ENCODE data around the gene OPN4. TPM values are rescaled to one million over a fixed set of nuclear protein-coding genes. Genes with fewer than 3 reads are reported as not detected.
"Not testable (repeated sequence)": the region's sequence is repeated elsewhere in the genome, so short reads cannot be mapped to it uniquely, and the experiment has no call there.

The OPN4 gene, protein sequence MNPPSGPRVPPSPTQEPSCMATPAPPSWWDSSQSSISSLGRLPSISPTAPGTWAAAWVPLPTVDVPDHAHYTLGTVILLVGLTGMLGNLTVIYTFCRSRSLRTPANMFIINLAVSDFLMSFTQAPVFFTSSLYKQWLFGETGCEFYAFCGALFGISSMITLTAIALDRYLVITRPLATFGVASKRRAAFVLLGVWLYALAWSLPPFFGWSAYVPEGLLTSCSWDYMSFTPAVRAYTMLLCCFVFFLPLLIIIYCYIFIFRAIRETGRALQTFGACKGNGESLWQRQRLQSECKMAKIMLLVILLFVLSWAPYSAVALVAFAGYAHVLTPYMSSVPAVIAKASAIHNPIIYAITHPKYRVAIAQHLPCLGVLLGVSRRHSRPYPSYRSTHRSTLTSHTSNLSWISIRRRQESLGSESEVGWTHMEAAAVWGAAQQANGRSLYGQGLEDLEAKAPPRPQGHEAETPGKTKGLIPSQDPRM
- total RNA-seq, result under 0.01 TPM
- 0.09 TPM for polyA plus RNA-seq
- long read RNA-seq, donor 1, result 0 reads
- long read RNA-seq, donor 2, result 0 reads
- long read RNA-seq, donor 3, result 0 reads
- long read RNA-seq, donor 4, result 0 reads
- long read RNA-seq, donor 5, result 0 reads
- long read RNA-seq, donor 6, result 0 reads
- long read RNA-seq, donor 7, result 0 reads
- long read RNA-seq, donor 8, result 0 reads
- long read RNA-seq, donor 9, result 0 reads
- long read RNA-seq, donor 10, result 0 reads

DNA sequence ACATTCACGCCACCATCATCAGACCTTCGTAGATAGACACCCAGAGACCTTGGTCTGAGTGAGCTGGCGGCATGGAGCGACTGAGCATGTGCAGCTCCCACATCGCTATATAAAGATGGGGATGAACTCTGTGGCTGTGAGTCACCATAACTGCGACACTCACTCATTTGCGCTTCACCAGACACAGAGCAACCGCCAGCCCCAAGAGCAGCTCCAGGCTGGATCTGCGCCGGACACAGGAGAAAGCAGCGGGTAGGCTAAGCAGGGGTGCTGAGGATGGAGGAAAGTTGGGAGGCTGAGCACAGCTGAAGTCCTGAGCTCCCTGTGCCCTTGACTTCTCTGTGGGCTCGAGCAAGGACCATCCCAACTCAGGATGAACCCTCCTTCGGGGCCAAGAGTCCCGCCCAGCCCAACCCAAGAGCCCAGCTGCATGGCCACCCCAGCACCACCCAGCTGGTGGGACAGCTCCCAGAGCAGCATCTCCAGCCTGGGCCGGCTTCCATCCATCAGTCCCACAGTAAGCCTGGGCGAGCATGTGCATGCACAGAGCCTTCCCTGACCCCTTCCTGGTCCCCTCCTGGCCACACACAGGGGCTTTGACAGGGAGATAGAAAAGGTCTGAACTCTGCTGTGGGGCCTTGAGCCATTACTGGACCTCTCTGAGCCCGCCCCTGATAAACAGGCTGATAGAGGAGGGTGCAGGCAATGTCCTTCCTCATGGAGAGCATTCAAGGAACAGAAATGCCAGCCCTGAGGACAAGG, at the start of gene OPN4:
Gene OPN4 (plus strand): TSS at position 137 of the 762 bp plus-strand sequence. CDS start 237 bp downstream, at position 374.
- no peak within 1 kb of the TSS for H3K4me3 ChIP-seq (ENCODE audit: low read length in 2 of 2)
- H3K36me3 ChIP-seq (ENCODE audit: control insufficient read depth in 2 of 2, insufficient read depth in 2 of 2, low read length in 1 of 2), result no peaks in the 10 kb centered on the region
- DNase-seq (ENCODE audit: low read depth in 6 of 9, low spot score in 9 of 9), result no peak
- H3K27me3 ChIP-seq (ENCODE audit: control insufficient read depth in 2 of 2, insufficient read depth in 1 of 2, low read length in 1 of 2), result peaks cover 0 to 4% of the 10 kb centered on the region in 2 donors
- no peak within 1 kb of the TSS for H3K27ac ChIP-seq (ENCODE audit: low read depth in 1 of 2, low read length in 1 of 2)
- WGBS, result 93% methylated on average over 17 of the region's 17 CpGs
- peaks cover 0 to 4% of the 10 kb centered on the region in 2 donors for H3K4me1 ChIP-seq (ENCODE audit: control insufficient read depth in 2 of 2, insufficient read depth in 2 of 2, low read length in 2 of 2)
- no peaks in the 10 kb centered on the region for H3K9me3 ChIP-seq (ENCODE audit: control insufficient read depth in 2 of 2, insufficient read depth in 1 of 2, low read length in 1 of 2)

DNA sequence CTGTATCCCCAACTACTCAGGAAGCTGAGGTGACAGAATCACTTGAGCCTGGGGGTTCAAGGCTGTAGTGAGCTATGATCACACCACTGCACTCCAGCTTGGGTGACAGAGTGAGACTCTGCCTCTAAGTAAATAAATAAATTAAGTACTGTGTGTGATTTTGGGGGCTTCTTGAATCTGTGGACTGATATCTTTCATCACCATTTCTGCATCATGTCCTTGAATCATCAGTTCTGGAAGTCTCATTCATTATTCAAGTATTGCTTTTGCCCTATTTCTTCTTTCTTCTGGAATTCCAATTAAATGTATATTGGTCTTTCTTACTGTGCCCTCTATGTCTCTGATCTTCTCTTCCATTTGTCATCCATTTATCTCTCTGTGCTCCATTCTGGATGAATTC, 46.7 kb upstream of the OPN4 start:
- no peak overlapping the region for H3K27ac ChIP-seq (ENCODE audit: low read depth in 1 of 2, low read length in 1 of 2)
- no peak overlapping the region for H3K4me3 ChIP-seq (ENCODE audit: low read length in 2 of 2)
- H3K4me1 ChIP-seq (ENCODE audit: control insufficient read depth in 2 of 2, insufficient read depth in 2 of 2, low read length in 2 of 2), result no peaks in the 10 kb centered on the region
- H3K9me3 ChIP-seq (ENCODE audit: control insufficient read depth in 2 of 2, insufficient read depth in 1 of 2, low read length in 1 of 2), result no peaks in the 10 kb centered on the region
- no peaks in the 10 kb centered on the region for H3K36me3 ChIP-seq (ENCODE audit: control insufficient read depth in 2 of 2, insufficient read depth in 2 of 2, low read length in 1 of 2)
- DNase-seq (ENCODE audit: low read depth in 6 of 9, low spot score in 9 of 9), result no peak
- H3K27me3 ChIP-seq (ENCODE audit: control insufficient read depth in 2 of 2, insufficient read depth in 1 of 2, low read length in 1 of 2), result no peaks in the 10 kb centered on the region

DNA sequence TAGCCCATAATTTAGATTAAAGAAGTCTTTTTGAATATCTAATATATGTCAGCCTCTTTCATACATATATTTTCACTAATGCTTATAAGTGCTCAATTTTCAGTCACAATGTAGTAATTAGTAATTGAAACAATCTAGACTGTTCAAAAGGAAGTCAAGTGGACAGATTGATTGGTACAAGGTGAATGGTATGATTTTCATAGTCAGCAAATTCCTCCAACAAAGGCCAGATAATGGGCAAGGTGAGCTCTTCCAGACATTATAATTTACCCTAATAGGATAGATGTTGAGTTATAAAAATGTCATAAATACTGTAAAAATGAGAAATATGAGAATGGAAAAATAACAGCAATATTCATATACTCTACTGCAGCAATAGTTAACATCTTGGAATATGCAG, 44.4 kb upstream of the OPN4 start:
- Histone ChIP-seq H3K36me3 (ENCODE audit: control insufficient read depth in 2 of 2, insufficient read depth in 2 of 2, low read length in 1 of 2) (no peaks in the 10 kb centered on the region), H3K4me3 (ENCODE audit: low read length in 2 of 2) (no peak overlapping the region), H3K9me3 (ENCODE audit: control insufficient read depth in 2 of 2, insufficient read depth in 1 of 2, low read length in 1 of 2) (no peaks in the 10 kb centered on the region), H3K27ac (ENCODE audit: low read depth in 1 of 2, low read length in 1 of 2) (no peak overlapping the region), H3K4me1 (ENCODE audit: control insufficient read depth in 2 of 2, insufficient read depth in 2 of 2, low read length in 2 of 2) (no peaks in the 10 kb centered on the region), H3K27me3 (ENCODE audit: control insufficient read depth in 2 of 2, insufficient read depth in 1 of 2, low read length in 1 of 2) (no peaks in the 10 kb centered on the region)
- DNase-seq (ENCODE audit: low read depth in 6 of 9, low spot score in 9 of 9), result no peak

DNA sequence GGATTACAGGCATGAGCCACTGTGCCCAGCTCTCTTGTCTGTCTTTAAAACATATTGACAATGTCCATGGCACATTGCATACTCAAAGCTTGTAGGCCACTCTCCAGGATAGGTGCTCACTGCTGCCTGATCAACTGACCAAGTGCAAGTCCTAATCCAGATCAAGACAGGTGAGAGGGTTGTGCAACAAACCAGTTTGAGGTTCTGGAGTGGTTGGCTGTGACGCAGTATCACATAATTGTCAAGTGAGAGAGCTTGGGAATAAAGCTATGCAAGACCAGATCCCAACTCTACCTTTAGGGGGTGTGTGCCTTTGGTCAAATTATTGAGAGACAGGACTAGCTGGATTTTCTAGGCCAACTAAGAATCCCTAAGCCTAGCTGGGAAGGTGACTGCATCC, 43.0 kb upstream of the OPN4 start:
- H3K4me1 ChIP-seq (ENCODE audit: control insufficient read depth in 2 of 2, insufficient read depth in 2 of 2, low read length in 2 of 2), result no peaks in the 10 kb centered on the region
- no peak overlapping the region for H3K4me3 ChIP-seq (ENCODE audit: low read length in 2 of 2)
- no peak overlapping the region for H3K27ac ChIP-seq (ENCODE audit: low read depth in 1 of 2, low read length in 1 of 2)
- DNase-seq (ENCODE audit: low read depth in 6 of 9, low spot score in 9 of 9), result no peak
- 97% methylated on average over 1 of the region's 1 CpG for WGBS
- H3K36me3 ChIP-seq (ENCODE audit: control insufficient read depth in 2 of 2, insufficient read depth in 2 of 2, low read length in 1 of 2), result no peaks in the 10 kb centered on the region
- H3K9me3 ChIP-seq (ENCODE audit: control insufficient read depth in 2 of 2, insufficient read depth in 1 of 2, low read length in 1 of 2), result no peaks in the 10 kb centered on the region
- H3K27me3 ChIP-seq (ENCODE audit: control insufficient read depth in 2 of 2, insufficient read depth in 1 of 2, low read length in 1 of 2), result no peaks in the 10 kb centered on the region

DNA sequence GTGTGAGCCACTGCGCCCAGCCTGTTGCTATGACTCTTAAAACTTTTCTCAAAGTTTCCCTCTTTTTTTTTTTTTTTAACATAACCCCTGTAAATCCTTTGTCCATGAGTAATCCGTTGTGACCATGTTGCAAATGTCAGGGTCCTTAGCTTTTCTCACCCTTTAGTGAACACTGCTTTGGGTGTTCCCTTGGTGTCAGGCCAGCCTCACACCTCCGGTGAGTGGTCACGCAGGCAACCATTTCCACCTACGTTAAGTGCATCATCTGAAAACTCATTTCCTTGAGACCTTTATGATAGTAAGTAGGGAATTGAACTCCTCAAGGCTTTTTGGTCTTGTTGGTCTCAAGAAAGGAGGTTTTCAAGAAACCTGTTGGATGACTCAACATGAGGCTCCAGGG, 41.3 kb upstream of the OPN4 start:
- DNase-seq (ENCODE audit: low read depth in 6 of 9, low spot score in 9 of 9), result no peak
- Histone ChIP-seq H3K36me3 (ENCODE audit: control insufficient read depth in 2 of 2, insufficient read depth in 2 of 2, low read length in 1 of 2) (no peaks in the 10 kb centered on the region), H3K4me1 (ENCODE audit: control insufficient read depth in 2 of 2, insufficient read depth in 2 of 2, low read length in 2 of 2) (no peaks in the 10 kb centered on the region), H3K4me3 (ENCODE audit: low read length in 2 of 2) (no peak overlapping the region), H3K9me3 (ENCODE audit: control insufficient read depth in 2 of 2, insufficient read depth in 1 of 2, low read length in 1 of 2) (no peaks in the 10 kb centered on the region), H3K27ac (ENCODE audit: low read depth in 1 of 2, low read length in 1 of 2) (no peak overlapping the region), H3K27me3 (ENCODE audit: control insufficient read depth in 2 of 2, insufficient read depth in 1 of 2, low read length in 1 of 2) (no peaks in the 10 kb centered on the region)
- 94% methylated on average over 5 of the region's 5 CpGs for WGBS

DNA sequence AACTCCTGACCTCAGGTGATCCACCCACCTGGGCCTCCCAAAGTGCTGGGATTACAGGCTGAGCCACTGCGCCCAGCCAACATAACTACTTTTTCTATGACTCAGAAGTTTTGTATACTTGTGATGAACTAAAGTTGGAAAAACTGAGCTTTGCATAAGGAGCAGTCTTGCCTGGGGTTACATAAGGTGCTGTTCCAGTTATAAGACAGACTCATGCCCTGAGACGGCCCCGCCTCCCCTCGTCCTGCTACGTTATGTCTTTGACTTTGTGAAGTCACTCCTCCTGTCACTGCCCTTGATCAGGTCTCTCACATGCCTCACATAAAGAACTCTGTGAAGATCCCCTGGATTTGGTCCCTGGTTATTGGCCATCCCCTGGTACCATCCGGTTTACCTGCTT, 40.4 kb upstream of the OPN4 start:
- no peaks in the 10 kb centered on the region for H3K4me1 ChIP-seq (ENCODE audit: control insufficient read depth in 2 of 2, insufficient read depth in 2 of 2, low read length in 2 of 2)
- H3K27ac ChIP-seq (ENCODE audit: low read depth in 1 of 2, low read length in 1 of 2), result no peak overlapping the region
- DNase-seq (ENCODE audit: low read depth in 6 of 9, low spot score in 9 of 9), result no peak
- no peaks in the 10 kb centered on the region for H3K27me3 ChIP-seq (ENCODE audit: control insufficient read depth in 2 of 2, insufficient read depth in 1 of 2, low read length in 1 of 2)
- 96% methylated on average over 6 of the region's 6 CpGs for WGBS
- H3K9me3 ChIP-seq (ENCODE audit: control insufficient read depth in 2 of 2, insufficient read depth in 1 of 2, low read length in 1 of 2), result no peaks in the 10 kb centered on the region
- H3K4me3 ChIP-seq (ENCODE audit: low read length in 2 of 2), result no peak overlapping the region
- H3K36me3 ChIP-seq (ENCODE audit: control insufficient read depth in 2 of 2, insufficient read depth in 2 of 2, low read length in 1 of 2), result no peaks in the 10 kb centered on the region

DNA sequence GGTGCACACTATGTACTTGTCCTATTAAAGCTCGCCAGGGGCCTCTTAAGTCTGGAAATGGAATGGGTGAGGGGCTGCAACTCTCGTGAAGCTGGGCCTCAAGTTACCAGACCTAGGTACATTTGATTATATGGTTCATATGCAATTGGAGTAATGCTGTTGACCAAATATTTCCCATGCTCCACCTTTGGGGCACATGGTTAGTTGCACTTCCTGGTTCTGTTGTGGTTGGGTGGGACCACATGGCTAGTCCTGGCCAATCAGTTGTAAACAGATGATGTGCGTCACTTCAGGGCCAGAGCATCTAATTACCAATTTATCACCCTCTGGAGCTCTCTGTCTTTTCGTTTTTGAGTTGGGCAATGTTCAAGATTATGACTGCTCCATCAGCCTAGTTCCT, 39.5 kb upstream of the OPN4 start:
- no peak for DNase-seq (ENCODE audit: low read depth in 6 of 9, low spot score in 9 of 9)
- 93% methylated on average over 4 of the region's 4 CpGs for WGBS
- no peak overlapping the region for H3K27ac ChIP-seq (ENCODE audit: low read depth in 1 of 2, low read length in 1 of 2)
- H3K4me3 ChIP-seq (ENCODE audit: low read length in 2 of 2), result no peak overlapping the region
- no peaks in the 10 kb centered on the region for H3K27me3 ChIP-seq (ENCODE audit: control insufficient read depth in 2 of 2, insufficient read depth in 1 of 2, low read length in 1 of 2)
- H3K4me1 ChIP-seq (ENCODE audit: control insufficient read depth in 2 of 2, insufficient read depth in 2 of 2, low read length in 2 of 2), result no peaks in the 10 kb centered on the region
- H3K9me3 ChIP-seq (ENCODE audit: control insufficient read depth in 2 of 2, insufficient read depth in 1 of 2, low read length in 1 of 2), result no peaks in the 10 kb centered on the region
- no peaks in the 10 kb centered on the region for H3K36me3 ChIP-seq (ENCODE audit: control insufficient read depth in 2 of 2, insufficient read depth in 2 of 2, low read length in 1 of 2)

DNA sequence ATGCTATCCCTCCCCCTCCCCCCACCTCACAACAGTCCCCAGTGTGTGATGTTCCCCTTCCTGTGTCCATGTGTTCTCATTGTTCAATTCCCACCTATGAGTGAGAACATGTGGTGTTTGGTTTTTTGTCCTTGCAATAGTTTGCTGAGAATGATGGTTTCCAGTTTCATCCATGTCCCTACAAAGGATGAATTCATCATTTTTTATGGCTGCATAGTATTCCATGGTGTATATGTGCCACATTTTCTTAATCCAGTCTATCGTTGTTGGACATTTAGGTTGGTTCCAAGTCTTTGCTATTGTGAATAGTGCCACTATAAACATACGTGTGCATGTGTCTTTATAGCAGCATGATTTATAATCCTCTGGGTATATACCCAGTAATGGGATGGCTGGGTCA, 37.1 kb upstream of the OPN4 start:
- H3K27ac ChIP-seq (ENCODE audit: low read depth in 1 of 2, low read length in 1 of 2); DNase-seq (ENCODE audit: low read depth in 6 of 9, low spot score in 9 of 9); H3K4me3 ChIP-seq (ENCODE audit: low read length in 2 of 2); H3K27me3 ChIP-seq (ENCODE audit: control insufficient read depth in 2 of 2, insufficient read depth in 1 of 2, low read length in 1 of 2); H3K36me3 ChIP-seq (ENCODE audit: control insufficient read depth in 2 of 2, insufficient read depth in 2 of 2, low read length in 1 of 2); H3K9me3 ChIP-seq (ENCODE audit: control insufficient read depth in 2 of 2, insufficient read depth in 1 of 2, low read length in 1 of 2); H3K4me1 ChIP-seq (ENCODE audit: control insufficient read depth in 2 of 2, insufficient read depth in 2 of 2, low read length in 2 of 2): not testable (repeated sequence)
- WGBS, result 93% methylated on average over 2 of the region's 2 CpGs

DNA sequence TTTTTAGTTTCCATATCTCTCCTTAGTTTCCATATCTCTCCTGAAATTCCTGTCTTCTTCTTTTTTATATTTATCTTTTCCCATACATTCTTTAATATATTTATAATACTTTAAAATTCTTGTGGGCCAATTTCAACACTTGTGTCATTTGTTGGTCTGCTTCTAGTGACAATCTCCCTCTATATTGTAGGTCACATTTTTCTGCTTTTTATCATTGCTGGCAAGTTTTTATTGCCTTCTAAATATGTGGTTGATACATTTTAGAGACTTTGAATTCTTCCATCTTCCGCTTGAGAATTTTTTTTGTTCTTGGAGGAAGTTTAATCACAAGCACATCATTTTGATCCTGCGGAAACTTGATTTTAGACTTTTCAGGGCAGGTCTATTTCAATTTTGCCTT, 26.0 kb upstream of the OPN4 start:
- Histone ChIP-seq H3K9me3 (ENCODE audit: control insufficient read depth in 2 of 2, insufficient read depth in 1 of 2, low read length in 1 of 2) (peaks cover 0 to 2% of the 10 kb centered on the region in 2 donors), H3K36me3 (ENCODE audit: control insufficient read depth in 2 of 2, insufficient read depth in 2 of 2, low read length in 1 of 2) (no peaks in the 10 kb centered on the region), H3K27me3 (ENCODE audit: control insufficient read depth in 2 of 2, insufficient read depth in 1 of 2, low read length in 1 of 2) (peaks cover 13 to 32% of the 10 kb centered on the region in 2 donors), H3K4me3 (ENCODE audit: low read length in 2 of 2) (no peak overlapping the region), H3K27ac (ENCODE audit: low read depth in 1 of 2, low read length in 1 of 2) (no peak overlapping the region), H3K4me1 (ENCODE audit: control insufficient read depth in 2 of 2, insufficient read depth in 2 of 2, low read length in 2 of 2) (no peaks in the 10 kb centered on the region)
- WGBS, result 98% methylated on average over 2 of the region's 2 CpGs
- DNase-seq (ENCODE audit: low read depth in 6 of 9, low spot score in 9 of 9), result no peak

All from thymus (tissue), 14 donors.